Endothelial cell of umbilical vein (primary cell): ENCODE results near the gene OR2A5. TPM values are rescaled to one million over a fixed set of nuclear protein-coding genes. Genes with fewer than 3 reads are reported as not detected.

Source experiments
- BruUV-seq: library from RNA; stranded (reverse); fragments of 400-500 nt; replicated peaks from 2 replicates; lab custom pipeline; 2021; lab: Mats Ljungman, UMichigan
- CTCF ChIA-PET: fragments of 300-600, 350-600 bp; sonication (Branson Sonifier 250); formaldehyde crosslinking; loops from one replicate; lab custom pipeline; 2021; ENCODE audit warnings: antibody characterized with exemption, inconsistent platforms; lab: Charles Lee
- POLR2A ChIA-PET: fragments of 300-600, 350-600 bp; sonication (Branson Sonifier 250); formaldehyde crosslinking; loops from one replicate; lab custom pipeline; 2021; ENCODE audit warnings: antibody characterized with exemption, inconsistent platforms; lab: Charles Lee
- DNase-seq: peaks from one replicate; pipeline ENCODE4 v3.0.0-alpha.2; 2011; ENCODE audit warnings: low read depth, low spot score
- FAIRE-seq: peaks from 2 replicates; lab custom pipeline; 2011; peaks lifted over from hg19 to GRCh38; lab: Jason Lieb, UNC
- H2AFZ ChIP-seq: 2 replicates; pipeline ENCODE4 v1.6.0; 2012; ENCODE audit warnings: low read depth, low read length, control low read depth, inconsistent platforms
- H3K27ac ChIP-seq: 2 replicates; pipeline ENCODE4 v1.5.1; 2011; ENCODE audit warnings: low read depth, mild to moderate bottlenecking, control low read depth, low read length, moderate library complexity; ENCODE audit not compliant: insufficient read depth
- H3K27me3 ChIP-seq, 2 experiments: 2 replicates each; pipeline versions ENCODE4 v1.6.0 to v1.6.1; 2011; ENCODE audit warnings: low read length in 2 of 2, mixed read lengths in 1 of 2; ENCODE audit not compliant: control insufficient read depth in 2 of 2, insufficient read depth in 2 of 2
- H3K36me3 ChIP-seq, 2 experiments: 2 replicates in 1 of 2; 3 replicates in 1 of 2; pipeline ENCODE4 v1.5.1; 2011; ENCODE audit warnings: low read length in 2 of 2, mild to moderate bottlenecking in 1 of 2, moderate library complexity in 1 of 2; ENCODE audit not compliant: control insufficient read depth in 2 of 2, insufficient read depth in 2 of 2; ENCODE audit errors: extremely low read depth in 1 of 2
- H3K4me1 ChIP-seq: 3 replicates; pipeline ENCODE4 v1.5.1; 2011; ENCODE audit warnings: mild to moderate bottlenecking, low read length; ENCODE audit not compliant: control insufficient read depth, insufficient read depth; ENCODE audit errors: extremely low read depth
- H3K4me2 ChIP-seq: 2 replicates; pipeline ENCODE4 v1.6.1; 2011; ENCODE audit warnings: low read length, control low read depth, mixed read lengths; ENCODE audit not compliant: insufficient read depth
- H3K4me3 ChIP-seq, 3 experiments: fragments of 200-600 bp in 1 of 3; sonication (generic), shearing (Covaris generic) in 1 of 3; replicated peaks in 1 of 3; 2 replicates each; pipeline ENCODE4 v1.5.1; 2011 to 2016; ENCODE audit warnings: control low read depth in 3 of 3, low read length in 3 of 3, mild to moderate bottlenecking in 2 of 3, inconsistent platforms in 1 of 3, low read depth in 1 of 3, moderate library complexity in 1 of 3; ENCODE audit not compliant: insufficient read depth in 1 of 3
- H3K79me2 ChIP-seq: 2 replicates; pipeline ENCODE4 v1.6.0; 2012; ENCODE audit warnings: low read length, inconsistent platforms; ENCODE audit not compliant: control insufficient read depth, insufficient read depth
- H3K9ac ChIP-seq: replicated peaks from 2 replicates; pipeline ENCODE3; 2011; ENCODE audit warnings: low read length, control low read depth; ENCODE audit not compliant: insufficient read depth; ENCODE audit errors: extremely low read depth
- H3K9me1 ChIP-seq: replicated peaks from 3 replicates; pipeline ENCODE4 v1.6.0; 2011; ENCODE audit warnings: mild to moderate bottlenecking, low read length; ENCODE audit not compliant: control insufficient read depth, insufficient read depth; ENCODE audit errors: extremely low read depth
- H3K9me3 ChIP-seq: replicated peaks from 2 replicates; pipeline ENCODE4 v1.5.1; 2012; ENCODE audit warnings: low read length, inconsistent platforms; ENCODE audit not compliant: control insufficient read depth, insufficient read depth
- H4K20me1 ChIP-seq: replicated peaks from 2 replicates; pipeline ENCODE3; 2011; ENCODE audit warnings: mild to moderate bottlenecking, low read length; ENCODE audit not compliant: control insufficient read depth, insufficient read depth; ENCODE audit errors: extremely low read depth
- JUN ChIP-seq: IDR thresholded peaks from 2 replicates; pipeline ENCODE4 v1.6.1; 2011; ENCODE audit warnings: borderline replicate concordance, low read depth; ENCODE audit not compliant: insufficient read length, insufficient read depth
- MYC ChIP-seq: IDR thresholded peaks from one replicate; pipeline ENCODE4 v1.6.1; 2011; ENCODE audit warnings: mild to moderate bottlenecking, low read depth, low read length
- dilution Hi-C: fragments of 300-500 bp; cut with MboI; formaldehyde crosslinking; loops from one replicate; pipeline ENCODE4 v1.15.0; 2019; ENCODE audit warnings: low sequenced_read_pairs; ENCODE audit not compliant: extremely low pct_ligation_motif_present
- intact Hi-C: fragments of 100-400 bp; cut with micrococcal nuclease; formaldehyde crosslinking; loops from one replicate; pipeline ENCODE4 v1.10.0; 2022
- polyA plus RNA-seq, 4 experiments: library from polyadenylated mRNA; depleted of rRNA in 3 of 4; stranded (reverse) in 3 of 4; unstranded in 1 of 4; fragments of >200 nt; gene quantifications; 2 replicates each; pipeline versions ENCODE4 v1.2.1 to v1.2.3, GENCODE V29; 2011 to 2012; ENCODE audit warnings: missing spikeins in 1 of 4
- total RNA-seq: library from RNA; stranded (reverse); gene quantifications from 2 replicates; pipeline ENCODE4 v1.2.3, GENCODE V29; 2021

The OR2A5 gene
- total and polyA plus RNA-seq, 2 donors (not counting 3 experiments of a cell fraction or from before 2014, with no cell fraction given), result not detected

DNA sequence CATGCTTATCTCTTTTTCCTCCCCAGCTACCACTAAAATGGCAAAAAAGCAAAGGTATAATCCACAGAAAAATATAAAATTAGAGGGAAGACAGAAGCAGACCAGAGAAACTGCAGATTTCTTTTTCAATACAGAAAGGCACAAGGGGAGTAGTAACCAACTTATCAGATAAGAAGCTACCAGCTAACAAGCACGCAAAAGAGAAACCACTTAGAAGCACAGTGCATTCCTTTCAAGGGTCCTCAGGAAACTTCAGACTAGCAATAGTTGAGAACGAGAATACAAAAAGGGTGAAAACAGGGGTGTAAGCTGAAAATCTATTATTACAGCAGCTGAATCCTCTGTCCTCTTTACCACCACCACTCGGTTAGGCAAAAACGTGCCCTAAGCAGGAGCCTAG, 9.9 kb upstream of the OR2A5 start:
- no peak for DNase-seq
- no peak overlapping the region for H2AFZ ChIP-seq
- H3K36me3 ChIP-seq, result no peaks in the 10 kb centered on the region
- no peak overlapping the region for H3K9ac ChIP-seq
- FAIRE-seq, result no peak
- peaks cover 0 to 2% of the 10 kb centered on the region in 2 experiments for H3K27me3 ChIP-seq
- CTCF ChIA-PET, result interaction anchor here (0.7 to 1.2 kb wide), 2 partner anchors 8 to 137 kb away, joined by 3 read pairs; partner anchors contain the start of gene TCAF1
- H3K4me2 ChIP-seq, result no peak overlapping the region
- TF ChIP-seq JUN, result no peak
- dilution Hi-C loops (no loop called here), intact Hi-C loops (no loop called here)
- peaks cover 7% of the 10 kb centered on the region for H3K4me1 ChIP-seq
- H3K9me1 ChIP-seq, result no peaks in the 10 kb centered on the region
- POLR2A ChIA-PET, result no interaction called here
- H3K4me3 ChIP-seq, result no peak overlapping the region
- H3K9me3 ChIP-seq, result no peaks in the 10 kb centered on the region
- no peaks in the 10 kb centered on the region for H4K20me1 ChIP-seq
- BruUV-seq, result no TSS peak
- H3K27ac ChIP-seq, result no peak overlapping the region
- H3K79me2 ChIP-seq, result no peaks in the 10 kb centered on the region

- FAIRE-seq, result no peak
- no peak overlapping the region for H3K9ac ChIP-seq
These were observed 743 bp downstream of the OR2A5 start for GRCh38 chr7:144049491-144049890.

More at GRCh38 chr7:144049491-144049890, 743 bp downstream of the OR2A5 start:
- H4K20me1 ChIP-seq, result no peaks in the 10 kb centered on the region
- POLR2A ChIA-PET, result no interaction called here
- intact Hi-C loops, result no loop called here
- H3K27me3 ChIP-seq, result peaks cover 0 to 7% of the 10 kb centered on the region in 2 experiments
- no peaks in the 10 kb centered on the region for H3K9me1 ChIP-seq
- H3K27ac ChIP-seq, result no peak overlapping the region
- no peak overlapping the region for H2AFZ ChIP-seq
- dilution Hi-C loops, result no loop called here
- no peak for DNase-seq
- TF ChIP-seq MYC, result no peak
- H3K4me3 ChIP-seq, result no peak overlapping the region
- H3K79me2 ChIP-seq, result no peaks in the 10 kb centered on the region
- BruUV-seq, result no TSS peak
- no peaks in the 10 kb centered on the region for H3K9me3 ChIP-seq
- CTCF ChIA-PET, result interaction anchor here (1.3 kb wide), 1 partner anchor 14 kb away, joined by 3 read pairs; no protein-coding TSS in a partner anchor
- H3K4me2 ChIP-seq, result no peak overlapping the region
- no peaks in the 10 kb centered on the region for H3K4me1 ChIP-seq
- H3K36me3 ChIP-seq, result no peaks in the 10 kb centered on the region
